SK-N-SH (cell line): Measurements from ENCODE around the gene TNFRSF17. TPM values are rescaled to one million over a fixed set of nuclear protein-coding genes. Genes with fewer than 3 reads are reported as not detected.
A peak's percentile ranks its signal among the peaks of the same experiment; 100 is the strongest.
"Not testable (repeated sequence)": the region's sequence is repeated elsewhere in the genome, so short reads cannot be mapped to it uniquely, and the experiment has no call there.

ENCODE experiments used
- CTCF ChIA-PET: fragments of 300-600, 350-600 bp; formaldehyde crosslinking; extraction: SDS; loops from one replicate; lab custom pipeline; 2021; lab: Yijun Ruan, JAX
- POLR2A ChIA-PET: fragments of 350-600 bp; sonication (Branson Sonifier 250); formaldehyde crosslinking; extraction: SDS; loops from one replicate; lab custom pipeline; 2020; ENCODE audit warnings: antibody characterized with exemption, inconsistent platforms; lab: Yijun Ruan, JAX
- DNase-seq: peaks from one replicate; pipeline ENCODE4 v3.0.0; 2012
- H2AFZ ChIP-seq: fragments of 200-600 bp; sonication (generic); 2 replicates; pipeline ENCODE4 v1.8.1; 2016; ENCODE audit warnings: antibody characterized with exemption, mild to moderate bottlenecking, low read depth
- H3F3A ChIP-seq: fragments of 200-600 bp; sonication (generic); replicated peaks from 2 replicates; pipeline ENCODE3; 2016; ENCODE audit warnings: antibody characterized with exemption, mild to moderate bottlenecking; ENCODE audit not compliant: insufficient read depth
- H3K27ac ChIP-seq, 2 experiments: fragments of 200-500 bp in 1 of 2; fragments of 200-600 bp in 1 of 2; sonication (Bioruptor generic) in 1 of 2; sonication (generic), shearing (Covaris generic) in 1 of 2; 2 replicates each; pipeline versions ENCODE4 v1.5.1 to v1.6.1; 2014 to 2016; ENCODE audit warnings: low read depth in 2 of 2, inconsistent platforms in 1 of 2, low read length in 1 of 2, mild to moderate bottlenecking in 1 of 2, mixed read lengths in 1 of 2
- H3K27me3 ChIP-seq: fragments of 200-600 bp; sonication (generic), shearing (Covaris generic); 2 replicates; pipeline ENCODE4 v1.6.1; 2016; ENCODE audit warnings: mixed run types; ENCODE audit not compliant: insufficient read depth
- H3K36me3 ChIP-seq, 2 experiments: fragments of 200-500 bp in 1 of 2; fragments of 200-600 bp in 1 of 2; sonication (Bioruptor generic) in 1 of 2; sonication (generic) in 1 of 2; replicated peaks in 1 of 2; 2 replicates each; pipeline versions ENCODE3 to v1.5.1; 2014 to 2016; ENCODE audit warnings: low read length in 1 of 2, mild to moderate bottlenecking in 1 of 2; ENCODE audit not compliant: insufficient read depth in 2 of 2, control insufficient read depth in 1 of 2
- H3K4me1 ChIP-seq, 2 experiments: fragments of 200-500 bp in 1 of 2; fragments of 200-600 bp in 1 of 2; sonication (Bioruptor generic) in 1 of 2; sonication (generic), shearing (Covaris generic) in 1 of 2; 2 replicates each; pipeline versions ENCODE4 v1.5.1 to v1.6.1; 2014 to 2016; ENCODE audit warnings: low read depth in 1 of 2, low read length in 1 of 2, mixed run types in 1 of 2; ENCODE audit not compliant: insufficient read depth in 2 of 2, control insufficient read depth in 1 of 2
- H3K4me2 ChIP-seq: fragments of 200-600 bp; sonication (generic), shearing (Covaris generic); 2 replicates; pipeline ENCODE4 v1.6.1; 2017; ENCODE audit warnings: mixed run types
- H3K4me3 ChIP-seq, 2 experiments: fragments of 200-500 bp in 1 of 2; fragments of 200-600 bp in 1 of 2; sonication (Bioruptor generic) in 1 of 2; sonication (generic), shearing (Covaris generic) in 1 of 2; 2 replicates each; pipeline versions ENCODE4 v1.5.1 to v1.8.1; 2014 to 2016; ENCODE audit warnings: low read depth in 2 of 2, inconsistent platforms in 1 of 2, low read length in 1 of 2, mild to moderate bottlenecking in 1 of 2, mixed read lengths in 1 of 2, moderate library complexity in 1 of 2
- H3K79me2 ChIP-seq: fragments of 200-600 bp; sonication (generic); 2 replicates; pipeline ENCODE4 v1.8.1; 2017; ENCODE audit warnings: mild to moderate bottlenecking; ENCODE audit not compliant: insufficient read depth
- H3K9ac ChIP-seq: fragments of 200-600 bp; sonication (generic); 2 replicates; pipeline ENCODE4 v1.6.1; 2017; ENCODE audit warnings: mixed run types
- H3K9me2 ChIP-seq: fragments of 200-600 bp; sonication (generic); 2 replicates; pipeline ENCODE4 v1.6.1; 2017; ENCODE audit warnings: mixed run types
- H3K9me3 ChIP-seq: fragments of 200-600 bp; sonication (generic); 2 replicates; pipeline ENCODE4 v1.6.1; 2017; ENCODE audit warnings: mixed run types, mild to moderate bottlenecking, moderate library complexity
- H4K20me1 ChIP-seq: fragments of 200-600 bp; sonication (generic); 2 replicates; pipeline ENCODE4 v1.6.1; 2017; ENCODE audit warnings: mild to moderate bottlenecking, mixed run types; ENCODE audit not compliant: insufficient read depth
- CHD2 ChIP-seq: fragments of 150-350 bp; IDR thresholded peaks from 2 replicates; pipeline ENCODE4 v1.6.1; 2018; ENCODE audit warnings: low read length; ENCODE audit not compliant: partially characterized antibody
- ELF1 ChIP-seq: IDR thresholded peaks from 2 replicates; pipeline ENCODE4 v1.4.0; 2012
- GABPA ChIP-seq: IDR thresholded peaks from 2 replicates; pipeline ENCODE4 v1.4.0; 2012; ENCODE audit warnings: low read depth, mild to moderate bottlenecking
- JUND ChIP-seq: IDR thresholded peaks from 2 replicates; pipeline ENCODE4 v1.4.0; 2012
- MEF2A ChIP-seq: IDR thresholded peaks from 2 replicates; pipeline ENCODE4 v1.4.0; 2012; ENCODE audit warnings: low read depth, borderline replicate concordance
- MXI1 ChIP-seq: IDR thresholded peaks from 2 replicates; pipeline ENCODE4 v1.6.1; 2012; ENCODE audit warnings: mild to moderate bottlenecking, low read depth, low read length, improper control_type of control experiment
- NRF1 ChIP-seq: IDR thresholded peaks from 2 replicates; pipeline ENCODE4 v1.6.1; 2012; ENCODE audit warnings: low read depth, mild to moderate bottlenecking, low read length
- RAD21 ChIP-seq: IDR thresholded peaks from 2 replicates; pipeline ENCODE4 v1.6.1; 2012; ENCODE audit warnings: mild to moderate bottlenecking, low read length
- RFX5 ChIP-seq: IDR thresholded peaks from 2 replicates; pipeline ENCODE4 v1.6.1; 2012; ENCODE audit warnings: mild to moderate bottlenecking, improper control_type of control experiment, low read length
- RXRA ChIP-seq: IDR thresholded peaks from 2 replicates; pipeline ENCODE4 v1.4.0; 2012; ENCODE audit warnings: low read depth, mild to moderate bottlenecking, borderline replicate concordance
- SMC3 ChIP-seq: IDR thresholded peaks from 2 replicates; pipeline ENCODE4 v1.6.1; 2012; ENCODE audit warnings: low read depth, low read length, improper control_type of control experiment
- YY1 ChIP-seq: IDR thresholded peaks from 2 replicates; pipeline ENCODE4 v1.4.0; 2012; ENCODE audit warnings: low read depth, mild to moderate bottlenecking
- WGBS: methylation state at CpG from one replicate; pipeline ENCODE4 v1.1.6; 2017; ENCODE audit warnings: low lambda C conversion rate; 5-methylcytosine and 5-hydroxymethylcytosine counted together
- polyA plus RNA-seq, 3 experiments: library from polyadenylated mRNA; depleted of rRNA; stranded (reverse); fragments of >200 nt; gene quantifications; 2 replicates each; pipeline ENCODE4 v1.2.3, GENCODE V29; 2012
- TF ChIP-seq, protein P1 (sequence below): fragments of 150-350 bp; IDR thresholded peaks from 2 replicates; pipeline ENCODE4 v1.6.1; 2016; ENCODE audit warnings: mild to moderate bottlenecking, low read depth, low read length
- TF ChIP-seq, protein P2 (sequence below): fragments of 150-350 bp; IDR thresholded peaks from 2 replicates; pipeline ENCODE4 v1.6.1; 2017; ENCODE audit warnings: antibody characterized with exemption, low read length, low read depth, borderline replicate concordance

The TNFRSF17 gene
- polyA plus RNA-seq, 1 of the 3 experiments (the other 2 are of a cell fraction), result not detected

DNA sequence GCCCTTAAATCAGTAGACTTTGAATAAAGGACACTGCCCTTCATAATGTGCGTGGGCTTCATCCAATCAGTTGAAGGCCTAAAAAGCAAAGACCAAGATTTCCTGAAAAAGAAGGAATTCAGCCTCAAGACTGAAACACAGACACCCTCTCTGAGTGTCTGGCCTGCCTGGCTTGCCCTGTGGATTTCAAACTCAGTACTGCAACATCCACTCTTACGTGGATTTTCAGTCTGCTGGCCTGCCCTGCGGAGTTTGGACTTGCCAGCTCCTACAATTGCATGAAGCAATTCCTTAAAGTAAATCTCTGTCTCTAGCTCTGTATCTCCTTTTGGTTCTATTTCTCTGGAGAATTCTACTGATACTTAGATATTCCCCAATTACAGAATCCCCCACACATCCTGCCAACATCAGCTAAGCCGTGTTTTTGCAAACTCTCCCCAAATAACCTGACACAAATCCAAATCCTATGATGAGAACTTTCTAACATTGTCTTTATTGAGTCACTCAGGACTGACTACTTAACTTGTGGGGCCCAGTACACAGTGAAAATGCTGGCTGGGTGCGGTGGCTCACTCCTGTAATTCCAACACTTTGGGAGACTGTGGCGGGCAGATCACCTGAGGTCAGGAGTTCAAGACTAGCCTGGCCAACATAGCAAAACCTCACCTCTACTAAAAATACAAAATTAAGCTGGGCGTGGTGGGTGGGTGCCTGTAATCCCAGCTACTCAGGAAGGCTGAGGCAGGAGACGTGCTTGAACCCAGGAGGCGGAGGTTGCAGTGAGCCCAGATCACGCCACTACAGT, 7.2 kb upstream of the TNFRSF17 start:
- WGBS, result 91% methylated on average over 10 of the region's 10 CpGs
- peaks cover 0 to 8% of the 10 kb centered on the region in 2 experiments; a peak in 2 of 4 replicates for H3K4me1 ChIP-seq
- no peaks in the 10 kb centered on the region for H3K9me3 ChIP-seq
- TF ChIP-seq MEF2A, result no peak
- TF ChIP-seq RFX5, result no peak
- TF ChIP-seq, protein P1, sequence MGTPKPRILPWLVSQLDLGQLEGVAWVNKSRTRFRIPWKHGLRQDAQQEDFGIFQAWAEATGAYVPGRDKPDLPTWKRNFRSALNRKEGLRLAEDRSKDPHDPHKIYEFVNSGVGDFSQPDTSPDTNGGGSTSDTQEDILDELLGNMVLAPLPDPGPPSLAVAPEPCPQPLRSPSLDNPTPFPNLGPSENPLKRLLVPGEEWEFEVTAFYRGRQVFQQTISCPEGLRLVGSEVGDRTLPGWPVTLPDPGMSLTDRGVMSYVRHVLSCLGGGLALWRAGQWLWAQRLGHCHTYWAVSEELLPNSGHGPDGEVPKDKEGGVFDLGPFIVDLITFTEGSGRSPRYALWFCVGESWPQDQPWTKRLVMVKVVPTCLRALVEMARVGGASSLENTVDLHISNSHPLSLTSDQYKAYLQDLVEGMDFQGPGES, result no peak
- TF ChIP-seq MXI1, result no peak
- no peak for TF ChIP-seq GABPA
- TF ChIP-seq RXRA, result no peak
- no peak for TF ChIP-seq SMC3
- no peak for TF ChIP-seq ELF1
- TF ChIP-seq, protein P2, sequence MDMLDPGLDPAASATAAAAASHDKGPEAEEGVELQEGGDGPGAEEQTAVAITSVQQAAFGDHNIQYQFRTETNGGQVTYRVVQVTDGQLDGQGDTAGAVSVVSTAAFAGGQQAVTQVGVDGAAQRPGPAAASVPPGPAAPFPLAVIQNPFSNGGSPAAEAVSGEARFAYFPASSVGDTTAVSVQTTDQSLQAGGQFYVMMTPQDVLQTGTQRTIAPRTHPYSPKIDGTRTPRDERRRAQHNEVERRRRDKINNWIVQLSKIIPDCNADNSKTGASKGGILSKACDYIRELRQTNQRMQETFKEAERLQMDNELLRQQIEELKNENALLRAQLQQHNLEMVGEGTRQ, result no peak
- no peak for TF ChIP-seq YY1
- TF ChIP-seq CHD2, result no peak
- TF ChIP-seq RAD21, result no peak
- TF ChIP-seq JUND, result no peak
- TF ChIP-seq NRF1, result no peak
- H3K79me2 ChIP-seq, result no peaks in the 10 kb centered on the region
- H3K4me3 ChIP-seq, result no peak overlapping the region
- H3F3A ChIP-seq, result peaks cover 20% of the 10 kb centered on the region
- no peak overlapping the region for H3K9ac ChIP-seq
- no peaks in the 10 kb centered on the region for H3K27me3 ChIP-seq
- ChIA-PET POLR2A (no interaction called here), CTCF (interaction anchor here (1.0 to 2.9 kb wide), 5 partner anchors 14 to 138 kb away, joined by 3 to 20 read pairs (median 6); no protein-coding TSS in a partner anchor)
- peak overlapping the region; percentile 27; the same call in 1 of the 2 replicates for H2AFZ ChIP-seq
- peak overlapping the region in 1 of 2 experiments; percentile 45; a peak in 1 of 4 replicates for H3K27ac ChIP-seq
- no peaks in the 10 kb centered on the region for H4K20me1 ChIP-seq
- no peaks in the 10 kb centered on the region for H3K36me3 ChIP-seq
- no peak for DNase-seq
- no peaks in the 10 kb centered on the region for H3K9me2 ChIP-seq
- H3K4me2 ChIP-seq, result no peak overlapping the region

DNA sequence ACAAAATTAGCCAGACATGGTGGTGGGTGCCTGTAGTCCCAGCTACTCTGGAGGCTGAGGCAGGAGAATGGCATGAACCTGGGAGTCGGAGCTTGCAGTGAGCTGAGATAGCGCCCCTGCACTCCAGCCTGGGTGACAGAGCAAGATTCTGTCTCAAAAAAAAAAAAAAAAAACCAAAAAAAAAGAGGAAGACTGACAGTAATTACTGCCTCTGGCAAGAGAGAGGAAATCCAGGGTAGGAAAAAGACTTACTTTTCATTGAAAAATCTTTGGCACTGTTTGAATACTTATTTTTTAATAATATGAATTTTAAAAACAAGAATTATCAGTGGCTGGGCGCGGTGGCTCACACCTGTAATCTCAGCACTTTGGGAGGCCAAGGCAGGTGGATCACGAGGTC, 2.6 kb upstream of the TNFRSF17 start:
- H3K79me2 ChIP-seq, H3K9ac ChIP-seq, H4K20me1 ChIP-seq, H3K4me2 ChIP-seq, POLR2A ChIA-PET, H3K36me3 ChIP-seq, H3K9me2 ChIP-seq, H3K4me1 ChIP-seq, DNase-seq, H3K4me3 ChIP-seq, H3K9me3 ChIP-seq, H2AFZ ChIP-seq, CTCF ChIA-PET, H3K27ac ChIP-seq, H3F3A ChIP-seq, H3K27me3 ChIP-seq: not testable (repeated sequence)
- 90% methylated on average over 5 of the region's 5 CpGs for WGBS

DNA sequence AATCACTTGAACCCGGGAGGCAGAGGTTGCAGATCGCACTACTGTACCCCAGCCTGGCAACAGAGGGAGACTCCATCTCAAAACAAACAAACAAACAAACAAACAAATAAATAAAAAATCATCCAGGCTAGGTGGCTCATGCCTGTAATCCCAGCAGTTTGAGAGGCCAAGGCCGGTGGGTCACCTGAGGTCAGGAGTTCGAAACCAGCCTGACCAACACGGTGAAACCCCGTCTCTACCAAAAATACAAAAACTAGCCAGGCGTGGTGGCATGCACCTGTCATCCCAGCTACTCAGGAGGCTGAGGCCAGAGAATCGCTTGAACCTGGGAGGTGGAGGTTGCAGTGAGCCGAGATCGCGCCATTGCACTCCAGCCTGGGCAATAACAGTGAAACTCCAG, 2.0 kb upstream of the TNFRSF17 start:
- H4K20me1 ChIP-seq, POLR2A ChIA-PET, H3K4me2 ChIP-seq, H2AFZ ChIP-seq, H3K27me3 ChIP-seq, H3K4me1 ChIP-seq, H3K79me2 ChIP-seq, DNase-seq, H3K36me3 ChIP-seq, H3K9me2 ChIP-seq, H3K9me3 ChIP-seq, H3K9ac ChIP-seq, H3K27ac ChIP-seq, H3F3A ChIP-seq, H3K4me3 ChIP-seq: not testable (repeated sequence)
- WGBS, result 94% methylated on average over 11 of the region's 11 CpGs
- CTCF ChIA-PET, result interaction anchor here (0.6 kb wide), 1 partner anchor 712 kb away, joined by 3 read pairs; no protein-coding TSS in a partner anchor
